K562 (cell line): ENCODE measurements around the gene CCND3. TPM values are rescaled to one million over a fixed set of nuclear protein-coding genes. Genes with fewer than 3 reads are reported as not detected.
A peak's percentile ranks its signal among the peaks of the same experiment; 100 is the strongest.

Source experiments
- ARID3A ChIP-seq: IDR thresholded peaks from 2 replicates; pipeline ENCODE4 v1.6.1; 2012; ENCODE audit warnings: low read depth, low read length, improper control_type of control experiment, borderline replicate concordance
- ATF2 ChIP-seq: sonication (generic); formaldehyde crosslinking; IDR thresholded peaks from 2 replicates; pipeline ENCODE4 v1.8.1; 2022; ENCODE audit warnings: missing genetic modification reagents
- ATF6 ChIP-seq: sonication (generic); formaldehyde crosslinking; IDR thresholded peaks from 2 replicates; pipeline ENCODE4 v1.4.0; 2020; ENCODE audit warnings: mild to moderate bottlenecking, missing genetic modification reagents
- ATF7 ChIP-seq: fragments of 450-650 bp; IDR thresholded peaks from 2 replicates; pipeline ENCODE4 v1.7.1; 2014; ENCODE audit warnings: mild to moderate bottlenecking, moderate library complexity
- ELF2 ChIP-seq: fragments of 250-450 bp; sonication (Bioruptor Pico); IDR thresholded peaks from 2 replicates; pipeline ENCODE4 v1.5.0; 2021; ENCODE audit warnings: mild to moderate bottlenecking
- ETS1 ChIP-seq: conservative IDR thresholded peaks from 2 replicates; pipeline ENCODE4 v1.6.1; 2011; ENCODE audit warnings: low read depth, mild to moderate bottlenecking, low read length; ENCODE audit not compliant: control insufficient read depth
- FOXK2 ChIP-seq, 2 experiments: fragments of 450-650 bp; IDR thresholded peaks in 1 of 2; conservative IDR thresholded peaks in 1 of 2; 2 replicates each; pipeline ENCODE4 v1.6.1; 2016; ENCODE audit warnings: low read depth in 2 of 2, mild to moderate bottlenecking in 1 of 2
- HEY1 ChIP-seq: fragments of 250-450 bp; sonication (Bioruptor Pico); IDR thresholded peaks from 2 replicates; pipeline ENCODE4 v1.5.0; 2020; ENCODE audit warnings: mild to moderate bottlenecking, moderate library complexity, borderline replicate concordance
- MNT ChIP-seq, 2 experiments: fragments of 450-650 bp; conservative IDR thresholded peaks; 2 replicates each; pipeline ENCODE4 v1.6.1; 2017; ENCODE audit warnings: mild to moderate bottlenecking in 2 of 2, moderate library complexity in 2 of 2
- NCOA6 ChIP-seq: fragments of 450-650 bp; IDR thresholded peaks from 2 replicates; pipeline ENCODE4 v1.6.1; 2017; ENCODE audit warnings: mild to moderate bottlenecking
- RBM14 ChIP-seq: fragments of 200-400 bp; formaldehyde crosslinking; IDR thresholded peaks from 2 replicates; pipeline ENCODE4 v1.6.1; 2018; ENCODE audit warnings: low read depth, mild to moderate bottlenecking, low read length, moderate library complexity, borderline replicate concordance; ENCODE audit not compliant: insufficient read depth
- RBM17 ChIP-seq: fragments of 200-400 bp; formaldehyde crosslinking; IDR thresholded peaks from 2 replicates; pipeline ENCODE4 v1.6.1; 2017; ENCODE audit warnings: low read depth, mild to moderate bottlenecking, low read length, borderline replicate concordance
- SAFB ChIP-seq: fragments of 200-400 bp; formaldehyde crosslinking; IDR thresholded peaks from 2 replicates; pipeline ENCODE4 v1.6.1; 2017; ENCODE audit warnings: low read depth, low read length, borderline replicate concordance
- SAFB2 ChIP-seq: fragments of 200-400 bp; formaldehyde crosslinking; IDR thresholded peaks from 2 replicates; pipeline ENCODE4 v1.6.1; 2018; ENCODE audit warnings: borderline replicate concordance, low read length, low read depth, moderate library complexity; ENCODE audit not compliant: severe bottlenecking
- WHSC1 ChIP-seq: IDR thresholded peaks from one replicate; pipeline ENCODE4 v1.6.1; 2012; ENCODE audit warnings: low read length, control low read depth, inconsistent platforms
- YBX1 ChIP-seq: fragments of 450-650 bp; IDR thresholded peaks from 2 replicates; pipeline ENCODE4 v1.7.1; 2016; ENCODE audit warnings: mild to moderate bottlenecking
- ZNF316 ChIP-seq: fragments of 450-650 bp; IDR thresholded peaks from 2 replicates; pipeline ENCODE4 v1.6.1; 2016
- ZNF584 ChIP-seq: fragments of 200-800 bp; sonication (Bioruptor generic); IDR thresholded peaks from 2 replicates; pipeline ENCODE4 v1.6.1; 2016; ENCODE audit warnings: low read depth, mild to moderate bottlenecking, missing genetic modification characterization, missing compliant biosample characterization
- ZNF785 ChIP-seq: fragments of 250-450 bp; sonication (Bioruptor Pico); IDR thresholded peaks from 2 replicates; pipeline ENCODE4 v1.4.0; 2020; ENCODE audit warnings: mild to moderate bottlenecking
- polyA plus RNA-seq, 8 experiments: library from polyadenylated mRNA; depleted of rRNA in 4 of 8; stranded (reverse) in 5 of 8; unstranded in 3 of 8; fragments of >200 nt; fragmentation: Nextera tagmentation in 2 of 8; fragmentation: Illumina TruSeq in 1 of 8; extraction: Ambion mirVana in 2 of 8; extraction: Trizol in 1 of 8; gene quantifications; 2 replicates each; pipeline versions ENCODE4 v1.2.1 to v1.2.3, GENCODE V29; 2011 to 2014; ENCODE audit warnings: inconsistent platforms in 1 of 8, missing spikeins in 1 of 8
- total RNA-seq, 7 experiments: library from RNA; depleted of rRNA in 6 of 7; stranded (reverse); fragments of >200 nt in 6 of 7; fragmentation: Illumina TruSeq in 2 of 7; extraction: Trizol in 2 of 7; gene quantifications; 2 replicates each; pipeline versions ENCODE4 v1.2.1 to v1.2.3, GENCODE V29; 2011 to 2021; ENCODE audit warnings: low replicate concordance in 1 of 7

The CCND3 gene
- total and polyA plus RNA-seq, 9 of the 15 experiments (the other 6 are each of a cell fraction or from before 2014, with no cell fraction given): 21.5 to 204 (median 97.4) TPM

- TF ChIP-seq HEY1 (CRISPR knock-in tag) (peak; percentile 59; the same call in 1 of the 2 replicates), YBX1 (no peak), SAFB2 (no peak), NCOA6 (no peak), ZNF316 (no peak), ARID3A (no peak), WHSC1 (no peak), MNT (conservative IDR thresholded peaks at IDR 0.05) (peak; percentile 98 to 99), ELF2 (CRISPR knock-in tag) (peak; percentile 34), SAFB (no peak), ZNF584 (CRISPR knock-in tag) (no peak), ATF6 (CRISPR knock-in tag) (peak; percentile 87; the same call in 1 of the 2 replicates), FOXK2 (conservative IDR thresholded peaks at IDR 0.05 in 1 of 2, IDR thresholded peaks at IDR 0.05 in 1 of 2; ENCODE audit: low read depth in 2 of 2) (peak; percentile 74 to 78), ETS1 (no peak; the same call in 1 of the 2 replicates), RBM14 (no peak), ATF2 (CRISPR knock-in tag) (no peak; the same call in 1 of the 2 replicates), RBM17 (no peak), ATF7 (peak; percentile 98), ZNF785 (no peak)
Measured at GRCh38 chr6:41920921-41921711, 20.5 kb downstream of the CCND3 start, which contains the start of the genes BYSL and MED20 (continued).
